ENCODE measurements around the gene CHAD. TPM values are rescaled to one million over a fixed set of nuclear protein-coding genes. Genes with fewer than 3 reads are reported as not detected.

Gene CHAD
- total RNA-seq, 2 experiments from 2014 or later, result not detected

DNA sequence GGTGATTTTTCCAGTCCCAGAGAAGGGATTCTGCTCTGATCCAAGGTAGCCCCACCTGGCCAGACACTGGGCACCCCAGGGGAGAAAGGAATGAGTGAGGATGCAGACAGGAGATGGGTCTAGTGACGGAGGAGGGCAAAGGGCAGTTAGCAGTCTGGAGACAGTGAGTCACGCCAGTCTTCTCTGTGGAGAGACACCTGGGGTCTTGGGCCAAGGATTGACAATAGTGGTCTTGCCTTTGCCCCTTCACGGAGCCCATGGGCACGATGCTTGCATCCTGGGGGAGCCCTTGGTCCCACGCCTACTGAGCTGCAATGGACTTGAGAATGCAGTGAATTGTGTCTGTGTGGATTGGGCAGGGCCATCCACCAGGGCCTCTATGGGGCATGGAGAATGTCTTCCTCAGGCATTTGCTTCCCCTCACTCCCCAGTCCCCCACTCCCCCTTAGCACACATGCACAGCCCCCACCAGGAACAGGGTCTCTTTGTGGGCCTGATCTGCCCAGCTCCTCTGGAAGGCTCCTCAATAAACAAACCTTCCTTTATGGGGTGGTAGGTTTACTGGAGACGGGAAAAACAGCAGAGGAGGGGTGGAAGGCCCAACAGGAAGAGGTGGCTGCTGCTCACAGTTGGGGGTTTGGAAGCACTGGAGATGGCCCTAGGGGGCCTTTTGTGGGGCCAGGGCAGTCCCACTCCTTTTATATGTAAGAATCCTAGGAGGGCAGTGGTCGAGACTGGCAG, 1.4 kb downstream of the CHAD start:
- H3K9me2 ChIP-seq (ENCODE audit: insufficient read depth, low read length), result no peaks in the 10 kb centered on the region
- H2AFZ ChIP-seq (ENCODE audit: low read length), result no peak overlapping the region
- no peaks in the 10 kb centered on the region for H3K79me2 ChIP-seq (ENCODE audit: insufficient read depth, low read depth, low read length)
- no peaks in the 10 kb centered on the region for H3K9me3 ChIP-seq (ENCODE audit: low read length)
- TF ChIP-seq, protein P1, sequence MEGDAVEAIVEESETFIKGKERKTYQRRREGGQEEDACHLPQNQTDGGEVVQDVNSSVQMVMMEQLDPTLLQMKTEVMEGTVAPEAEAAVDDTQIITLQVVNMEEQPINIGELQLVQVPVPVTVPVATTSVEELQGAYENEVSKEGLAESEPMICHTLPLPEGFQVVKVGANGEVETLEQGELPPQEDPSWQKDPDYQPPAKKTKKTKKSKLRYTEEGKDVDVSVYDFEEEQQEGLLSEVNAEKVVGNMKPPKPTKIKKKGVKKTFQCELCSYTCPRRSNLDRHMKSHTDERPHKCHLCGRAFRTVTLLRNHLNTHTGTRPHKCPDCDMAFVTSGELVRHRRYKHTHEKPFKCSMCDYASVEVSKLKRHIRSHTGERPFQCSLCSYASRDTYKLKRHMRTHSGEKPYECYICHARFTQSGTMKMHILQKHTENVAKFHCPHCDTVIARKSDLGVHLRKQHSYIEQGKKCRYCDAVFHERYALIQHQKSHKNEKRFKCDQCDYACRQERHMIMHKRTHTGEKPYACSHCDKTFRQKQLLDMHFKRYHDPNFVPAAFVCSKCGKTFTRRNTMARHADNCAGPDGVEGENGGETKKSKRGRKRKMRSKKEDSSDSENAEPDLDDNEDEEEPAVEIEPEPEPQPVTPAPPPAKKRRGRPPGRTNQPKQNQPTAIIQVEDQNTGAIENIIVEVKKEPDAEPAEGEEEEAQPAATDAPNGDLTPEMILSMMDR (conservative IDR thresholded peaks at IDR 0.05; ENCODE audit: low read length), result no peak
- no peak for TF ChIP-seq EZH2phosphoT487 (IDR thresholded peaks at IDR 0.05; ENCODE audit: borderline replicate concordance, low read depth, low read length)
- CTCF ChIA-PET (ENCODE audit: unreplicated experiment), result no interaction called here
- no TSS peak for BruUV-seq (replicated peaks)
- intact Hi-C loops (cut with micrococcal nuclease; ENCODE audit: unreplicated experiment), result no loop called here
- peaks cover 3% of the 10 kb centered on the region for H3K4me1 ChIP-seq (ENCODE audit: insufficient read depth, low read length, poor library complexity, severe bottlenecking)
- no peaks in the 10 kb centered on the region for H4K20me1 ChIP-seq (ENCODE audit: insufficient read depth, low read length)
- POLR2A ChIA-PET, result interaction anchor here (0.6 kb wide), 3 partner anchors 75 to 1579 kb away, joined by 3 to 5 read pairs (median 3); no protein-coding TSS in a partner anchor
- H3K4me2 ChIP-seq (ENCODE audit: low read length), result no peak overlapping the region
- H3K27ac ChIP-seq (ENCODE audit: low read depth, low read length, poor library complexity, severe bottlenecking), result no peak overlapping the region
- no peak overlapping the region for H3K4me3 ChIP-seq (ENCODE audit: low read depth, low read length, poor library complexity, severe bottlenecking)
- no peak for DNase-seq (ENCODE audit: low spot score)
- H3K36me3 ChIP-seq (ENCODE audit: insufficient read depth, low read length), result no peaks in the 10 kb centered on the region

DNA sequence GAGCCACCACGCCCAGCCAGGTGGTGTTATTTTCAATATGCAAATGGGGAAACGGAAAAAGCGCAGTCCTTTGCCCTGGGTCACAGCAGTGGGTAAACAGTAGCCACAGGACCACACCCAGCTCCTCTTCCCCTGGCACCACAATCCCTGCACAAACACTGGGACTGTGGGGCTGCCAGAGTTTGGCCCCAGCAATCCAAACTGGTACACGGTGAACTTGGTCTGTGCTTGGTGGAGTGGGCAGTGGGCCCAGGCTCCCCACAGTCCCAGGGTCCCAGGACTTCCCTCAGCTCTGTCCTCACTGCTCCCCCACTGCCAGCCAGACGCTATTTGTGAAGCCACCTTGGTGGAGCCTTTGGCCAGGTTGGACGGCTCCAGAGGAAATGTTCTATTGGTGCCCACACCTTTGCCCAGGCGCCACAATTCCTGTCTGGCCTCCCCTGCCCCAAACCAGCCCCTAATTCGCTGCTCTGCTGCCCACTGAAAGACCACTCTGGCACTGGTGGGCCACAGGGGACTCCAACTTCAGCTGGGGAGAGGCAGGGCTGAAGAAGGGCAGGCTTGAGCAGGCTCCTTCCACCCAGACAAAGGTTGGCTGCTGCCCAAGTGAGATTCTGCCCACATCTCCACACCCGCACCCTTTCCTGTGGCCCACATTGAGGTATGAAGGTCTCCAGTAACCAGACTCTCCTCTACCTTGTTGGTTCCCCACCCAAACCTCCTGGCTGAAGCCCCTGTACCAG, 2.1 kb downstream of the CHAD start:
- intact Hi-C loops (cut with micrococcal nuclease; ENCODE audit: unreplicated experiment), result no loop called here
- no peak overlapping the region for H3K4me2 ChIP-seq (ENCODE audit: low read length)
- H3K4me3 ChIP-seq (ENCODE audit: low read depth, low read length, poor library complexity, severe bottlenecking), result no peak overlapping the region
- peaks cover 3% of the 10 kb centered on the region for H3K4me1 ChIP-seq (ENCODE audit: insufficient read depth, low read length, poor library complexity, severe bottlenecking)
- CTCF ChIA-PET (ENCODE audit: unreplicated experiment), result no interaction called here
- TF ChIP-seq EZH2phosphoT487 (IDR thresholded peaks at IDR 0.05; ENCODE audit: borderline replicate concordance, low read depth, low read length), result no peak
- TF ChIP-seq, protein P1 (conservative IDR thresholded peaks at IDR 0.05; ENCODE audit: low read length), result no peak
- no peak for DNase-seq (ENCODE audit: low spot score)
- no peaks in the 10 kb centered on the region for H4K20me1 ChIP-seq (ENCODE audit: insufficient read depth, low read length)
- no peak overlapping the region for H2AFZ ChIP-seq (ENCODE audit: low read length)
- no peaks in the 10 kb centered on the region for H3K9me3 ChIP-seq (ENCODE audit: low read length)
- H3K9me2 ChIP-seq (ENCODE audit: insufficient read depth, low read length), result no peaks in the 10 kb centered on the region
- POLR2A ChIA-PET, result interaction anchor here (0.7 kb wide), 1 partner anchor 22 kb away, joined by 4 read pairs; no protein-coding TSS in a partner anchor
- H3K36me3 ChIP-seq (ENCODE audit: insufficient read depth, low read length), result no peaks in the 10 kb centered on the region
- no peak overlapping the region for H3K27ac ChIP-seq (ENCODE audit: low read depth, low read length, poor library complexity, severe bottlenecking)
- BruUV-seq (replicated peaks), result no TSS peak
- H3K79me2 ChIP-seq (ENCODE audit: insufficient read depth, low read depth, low read length), result no peaks in the 10 kb centered on the region
